ENCODE measurements around the gene RMDN3.

Gene RMDN3

GRCh38 chr15:40775007-40775406 is 20.0 kb upstream of the RMDN3 start:
- no peak overlapping the region for H3K4me3 ChIP-seq (ENCODE audit: low read depth in 1 of 2, low read length in 2 of 2)
- H3K27me3 ChIP-seq (ENCODE audit: insufficient read depth, low read length, poor library complexity) = no peaks in the 10 kb centered on the region
- DNase-seq = no peak
- TF ChIP-seq EZH2 (IDR thresholded peaks at IDR 0.05; ENCODE audit: borderline replicate concordance, low read depth, low read length, severe bottlenecking) = no peak
- no peak for TF ChIP-seq CTCF (IDR thresholded peaks at IDR 0.05; ENCODE audit: borderline replicate concordance, extremely low read depth, low read length, poor library complexity, severe bottlenecking)
- peaks cover 2% of the 10 kb centered on the region; the same call in 1 of the 2 replicates for H3K79me2 ChIP-seq (ENCODE audit: insufficient read depth, low read length)
- H3K27ac ChIP-seq (ENCODE audit: low read length) = no peak overlapping the region
- no peak for ATAC-seq (ENCODE audit: insufficient read depth, low read depth)
- H3K4me1 ChIP-seq (ENCODE audit: insufficient read depth, low read length) = peaks cover 14% of the 10 kb centered on the region
- H4K20me1 ChIP-seq (ENCODE audit: insufficient read depth, low read length) = peaks cover 11% of the 10 kb centered on the region
- peaks cover 71% of the 10 kb centered on the region for H3K36me3 ChIP-seq (ENCODE audit: insufficient read depth, low read length)
- H3K9me3 ChIP-seq (ENCODE audit: insufficient read depth, low read length, severe bottlenecking) = no peaks in the 10 kb centered on the region
- H3K4me2 ChIP-seq (ENCODE audit: insufficient read depth, low read length) = no peak overlapping the region
- H2AFZ ChIP-seq (ENCODE audit: low read depth, low read length) = no peak overlapping the region
- H3K9ac ChIP-seq (ENCODE audit: low read depth, low read length) = no peak overlapping the region

- H3K79me2 ChIP-seq (ENCODE audit: insufficient read depth, low read length) = no peaks in the 10 kb centered on the region
- H2AFZ ChIP-seq (ENCODE audit: low read depth, low read length) = no peak overlapping the region
- no peak overlapping the region for H3K4me2 ChIP-seq (ENCODE audit: insufficient read depth, low read length)
- H3K27ac ChIP-seq (ENCODE audit: low read length) = no peak overlapping the region
- no peaks in the 10 kb centered on the region for H3K27me3 ChIP-seq (ENCODE audit: insufficient read depth, low read length, poor library complexity)
- ATAC-seq (ENCODE audit: insufficient read depth, low read depth) (no peak), DNase-seq (no peak)
- H3K4me1 ChIP-seq (ENCODE audit: insufficient read depth, low read length) = peaks cover 25% of the 10 kb centered on the region
- H4K20me1 ChIP-seq (ENCODE audit: insufficient read depth, low read length) = peaks cover 8% of the 10 kb centered on the region
- H3K36me3 ChIP-seq (ENCODE audit: insufficient read depth, low read length) = peaks cover 60% of the 10 kb centered on the region
- H3K9me3 ChIP-seq (ENCODE audit: insufficient read depth, low read length, severe bottlenecking) = no peaks in the 10 kb centered on the region
- no peak overlapping the region for H3K4me3 ChIP-seq (ENCODE audit: low read depth in 1 of 2, low read length in 2 of 2)
- H3K9ac ChIP-seq (ENCODE audit: low read depth, low read length) = no peak overlapping the region
- TF ChIP-seq CTCF (IDR thresholded peaks at IDR 0.05; ENCODE audit: borderline replicate concordance, extremely low read depth, low read length, poor library complexity, severe bottlenecking) (no peak), EZH2 (IDR thresholded peaks at IDR 0.05; ENCODE audit: borderline replicate concordance, low read depth, low read length, severe bottlenecking) (no peak)
Observed at GRCh38 chr15:40773902-40774301, 18.8 kb upstream of the RMDN3 start.

GRCh38 chr15:40773496-40773895 is 18.4 kb upstream of the RMDN3 start:
- H3K9ac ChIP-seq (ENCODE audit: low read depth, low read length) = no peak overlapping the region
- no peaks in the 10 kb centered on the region for H3K9me3 ChIP-seq (ENCODE audit: insufficient read depth, low read length, severe bottlenecking)
- H3K4me1 ChIP-seq (ENCODE audit: insufficient read depth, low read length) = peaks cover 29% of the 10 kb centered on the region
- no peak overlapping the region for H3K4me2 ChIP-seq (ENCODE audit: insufficient read depth, low read length)
- H2AFZ ChIP-seq (ENCODE audit: low read depth, low read length) = no peak overlapping the region
- no peaks in the 10 kb centered on the region for H3K79me2 ChIP-seq (ENCODE audit: insufficient read depth, low read length)
- DNase-seq (no peak), ATAC-seq (ENCODE audit: insufficient read depth, low read depth) (no peak)
- peaks cover 8% of the 10 kb centered on the region for H4K20me1 ChIP-seq (ENCODE audit: insufficient read depth, low read length)
- H3K4me3 ChIP-seq (ENCODE audit: low read depth in 1 of 2, low read length in 2 of 2) = no peak overlapping the region
- H3K27ac ChIP-seq (ENCODE audit: low read length) = no peak overlapping the region
- TF ChIP-seq CTCF (IDR thresholded peaks at IDR 0.05; ENCODE audit: borderline replicate concordance, extremely low read depth, low read length, poor library complexity, severe bottlenecking) = no peak
- no peak for TF ChIP-seq EZH2 (IDR thresholded peaks at IDR 0.05; ENCODE audit: borderline replicate concordance, low read depth, low read length, severe bottlenecking)
- H3K27me3 ChIP-seq (ENCODE audit: insufficient read depth, low read length, poor library complexity) = no peaks in the 10 kb centered on the region
- peaks cover 58% of the 10 kb centered on the region for H3K36me3 ChIP-seq (ENCODE audit: insufficient read depth, low read length)

- H2AFZ ChIP-seq (ENCODE audit: low read depth, low read length) = no peak overlapping the region
- H3K79me2 ChIP-seq (ENCODE audit: insufficient read depth, low read length) = no peaks in the 10 kb centered on the region
- H3K9ac ChIP-seq (ENCODE audit: low read depth, low read length) = no peak overlapping the region
- no peak overlapping the region for H3K27ac ChIP-seq (ENCODE audit: low read length)
- H3K4me2 ChIP-seq (ENCODE audit: insufficient read depth, low read length) = no peak overlapping the region
- no peak for DNase-seq
- ATAC-seq (ENCODE audit: insufficient read depth, low read depth) = no peak
- H3K27me3 ChIP-seq (ENCODE audit: insufficient read depth, low read length, poor library complexity) = no peaks in the 10 kb centered on the region
- no peak overlapping the region for H3K4me3 ChIP-seq (ENCODE audit: low read depth in 1 of 2, low read length in 2 of 2)
- peaks cover 8% of the 10 kb centered on the region for H4K20me1 ChIP-seq (ENCODE audit: insufficient read depth, low read length)
- TF ChIP-seq CTCF (IDR thresholded peaks at IDR 0.05; ENCODE audit: borderline replicate concordance, extremely low read depth, low read length, poor library complexity, severe bottlenecking) (no peak), EZH2 (IDR thresholded peaks at IDR 0.05; ENCODE audit: borderline replicate concordance, low read depth, low read length, severe bottlenecking) (no peak)
- peaks cover 33% of the 10 kb centered on the region for H3K4me1 ChIP-seq (ENCODE audit: insufficient read depth, low read length)
- peaks cover 71% of the 10 kb centered on the region for H3K36me3 ChIP-seq (ENCODE audit: insufficient read depth, low read length)
- no peaks in the 10 kb centered on the region for H3K9me3 ChIP-seq (ENCODE audit: insufficient read depth, low read length, severe bottlenecking)
Observed at GRCh38 chr15:40772014-40772413, 17.0 kb upstream of the RMDN3 start.
